Fibroblast of peridontal ligament (primary cell): ENCODE measurements around the gene MAGEH1.
"Not testable (repeated sequence)": the region's sequence is repeated elsewhere in the genome, so short reads cannot be mapped to it uniquely, and the experiment has no call there.

ENCODE experiments used
- DNase-seq: peaks from one replicate; pipeline ENCODE4 v3.0.0-alpha.2; 2010; ENCODE audit errors: extremely low read depth

The MAGEH1 gene, protein sequence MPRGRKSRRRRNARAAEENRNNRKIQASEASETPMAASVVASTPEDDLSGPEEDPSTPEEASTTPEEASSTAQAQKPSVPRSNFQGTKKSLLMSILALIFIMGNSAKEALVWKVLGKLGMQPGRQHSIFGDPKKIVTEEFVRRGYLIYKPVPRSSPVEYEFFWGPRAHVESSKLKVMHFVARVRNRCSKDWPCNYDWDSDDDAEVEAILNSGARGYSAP

GRCh38 chrX:55451990-55452832 is at the start of gene MAGEH1:
MAGEH1 (plus strand) TSS chrX:55452127; CDS start chrX:55452375, 248 bp downstream.
- peak; percentile 80 for DNase-seq

GRCh38 chrX:55427079-55427478 is 24.8 kb upstream of the MAGEH1 start:
- not testable (repeated sequence) for DNase-seq

GRCh38 chrX:55443468-55443867 is 8.5 kb upstream of the MAGEH1 start:
- DNase-seq, result not testable (repeated sequence)

DNA sequence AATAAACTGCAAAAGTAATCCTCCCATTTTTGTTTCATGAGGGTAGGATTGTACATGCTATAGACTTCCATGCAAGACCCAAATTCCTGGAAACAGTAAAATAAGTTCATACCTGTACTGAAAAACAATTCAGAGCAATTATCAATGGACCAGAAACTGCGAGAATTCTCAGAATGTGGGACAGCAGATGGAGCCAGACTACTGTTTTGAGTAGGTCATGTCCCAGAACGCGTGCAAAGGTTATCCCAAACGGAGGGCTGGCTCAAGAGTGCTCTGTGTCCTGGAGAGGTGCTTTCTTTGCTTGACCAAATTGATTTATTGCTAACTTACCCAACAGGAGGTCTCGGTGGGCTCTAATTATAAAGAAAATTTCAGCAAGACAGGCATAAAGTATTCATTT is 1.7 kb upstream of the MAGEH1 start:
- peak; percentile 27 for DNase-seq

DNA sequence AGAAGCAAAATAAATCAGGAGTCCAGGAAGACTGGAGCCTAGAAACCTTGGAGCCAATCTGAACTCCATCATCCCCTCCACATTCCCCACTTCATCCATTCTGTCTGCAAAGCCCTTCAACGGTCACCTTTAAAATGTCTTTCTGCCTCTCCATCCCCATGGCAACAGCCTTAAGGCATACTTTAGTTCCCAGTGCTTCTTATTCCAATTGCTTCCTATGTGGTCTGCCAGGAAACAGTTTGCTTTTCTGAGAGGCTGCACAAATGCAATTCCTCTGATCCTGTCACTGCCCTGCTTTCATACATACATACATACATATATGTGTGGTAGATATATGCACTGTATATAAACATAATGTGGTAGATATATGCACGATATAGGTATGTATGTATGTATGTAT is 786 bp upstream of the MAGEH1 start:
- no peak for DNase-seq

DNA sequence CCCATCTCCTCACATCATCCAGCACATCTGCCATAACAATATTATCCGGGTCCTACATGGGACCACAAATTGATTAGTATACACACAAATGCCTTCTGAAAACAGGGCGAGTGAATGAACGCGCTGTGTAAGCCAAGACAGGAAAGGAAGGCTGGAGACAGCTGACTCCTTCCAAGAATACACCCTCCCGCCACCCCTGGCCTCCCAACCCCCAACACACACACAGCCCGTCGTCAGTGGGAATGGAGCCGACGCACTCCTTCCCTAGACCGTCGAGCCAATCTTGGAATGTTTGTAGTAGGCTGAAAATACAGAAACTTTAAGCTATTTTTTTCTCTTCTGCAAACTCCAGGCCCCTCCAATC is 319 bp upstream of the MAGEH1 start:
- DNase-seq, result no peak

GRCh38 chrX:55452833-55453124 is 852 bp downstream of the MAGEH1 start:
- no peak for DNase-seq

DNA sequence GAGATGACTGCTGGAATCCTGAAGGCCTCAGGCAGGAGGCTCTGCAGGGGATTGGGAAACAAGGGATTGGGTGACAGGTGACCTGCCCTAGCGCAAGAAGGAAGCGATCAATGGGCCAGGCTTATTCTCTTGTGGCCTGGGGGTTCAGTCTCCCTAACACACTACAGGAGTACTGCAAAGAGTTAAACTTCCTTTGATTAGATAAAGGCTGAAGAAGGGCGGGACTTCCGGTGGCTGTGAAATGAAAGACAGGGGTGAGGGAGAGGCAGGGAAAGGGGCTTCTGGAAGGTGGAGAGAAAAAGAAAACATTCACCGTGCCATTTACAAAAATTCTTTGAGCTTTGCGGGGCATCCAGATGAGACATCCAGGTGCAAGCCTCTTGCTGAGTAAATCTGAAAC is 3.8 kb downstream of the MAGEH1 start:
- DNase-seq, result not testable (repeated sequence)

GRCh38 chrX:55459426-55459825 is 7.5 kb downstream of the MAGEH1 start:
- not testable (repeated sequence) for DNase-seq

GRCh38 chrX:55459926-55460325 is 8.0 kb downstream of the MAGEH1 start:
- not testable (repeated sequence) for DNase-seq

- not testable (repeated sequence) for DNase-seq
Observed at GRCh38 chrX:55464050-55464449, 12.1 kb downstream of the MAGEH1 start.

DNA sequence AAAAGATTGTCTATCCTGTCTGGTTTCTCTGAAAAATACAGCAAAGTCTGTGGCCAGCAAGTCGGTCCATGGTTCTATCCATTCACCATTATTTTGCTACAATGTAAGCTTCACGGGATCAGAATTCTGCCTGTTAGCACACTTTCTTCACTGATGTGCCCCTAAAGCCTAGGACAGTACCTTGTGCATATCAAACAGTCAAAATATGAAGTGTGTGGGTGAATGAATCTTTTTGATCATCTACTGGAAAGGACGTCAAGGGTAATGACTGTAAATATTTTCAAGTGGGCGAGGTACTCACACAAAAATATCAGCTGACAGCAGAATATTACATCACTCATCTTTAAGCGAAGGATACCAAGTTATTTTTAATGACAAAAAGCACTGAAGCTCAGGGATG is 13.2 kb downstream of the MAGEH1 start:
- not testable (repeated sequence) for DNase-seq

DNA sequence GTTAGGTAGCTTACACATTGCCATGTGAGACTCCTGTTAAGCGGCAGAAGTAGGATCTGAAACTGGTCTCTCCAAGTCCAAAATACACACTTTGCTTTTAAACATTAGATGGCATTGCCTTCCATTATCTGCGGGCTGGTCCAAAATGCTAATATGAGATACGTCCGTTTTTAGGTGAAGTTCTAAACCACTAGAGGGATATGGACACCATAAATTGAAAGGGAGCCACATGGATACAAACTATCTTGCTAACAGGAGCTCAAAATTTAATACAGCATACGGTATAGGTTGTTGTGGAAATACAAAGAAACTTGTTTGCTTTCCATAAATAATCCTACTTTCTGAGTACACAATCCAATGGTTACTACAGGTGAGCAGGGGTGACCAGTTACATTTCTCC is 13.9 kb downstream of the MAGEH1 start:
- DNase-seq, result not testable (repeated sequence)

GRCh38 chrX:55479956-55480355 is 28.0 kb downstream of the MAGEH1 start:
- DNase-seq, result not testable (repeated sequence)

DNA sequence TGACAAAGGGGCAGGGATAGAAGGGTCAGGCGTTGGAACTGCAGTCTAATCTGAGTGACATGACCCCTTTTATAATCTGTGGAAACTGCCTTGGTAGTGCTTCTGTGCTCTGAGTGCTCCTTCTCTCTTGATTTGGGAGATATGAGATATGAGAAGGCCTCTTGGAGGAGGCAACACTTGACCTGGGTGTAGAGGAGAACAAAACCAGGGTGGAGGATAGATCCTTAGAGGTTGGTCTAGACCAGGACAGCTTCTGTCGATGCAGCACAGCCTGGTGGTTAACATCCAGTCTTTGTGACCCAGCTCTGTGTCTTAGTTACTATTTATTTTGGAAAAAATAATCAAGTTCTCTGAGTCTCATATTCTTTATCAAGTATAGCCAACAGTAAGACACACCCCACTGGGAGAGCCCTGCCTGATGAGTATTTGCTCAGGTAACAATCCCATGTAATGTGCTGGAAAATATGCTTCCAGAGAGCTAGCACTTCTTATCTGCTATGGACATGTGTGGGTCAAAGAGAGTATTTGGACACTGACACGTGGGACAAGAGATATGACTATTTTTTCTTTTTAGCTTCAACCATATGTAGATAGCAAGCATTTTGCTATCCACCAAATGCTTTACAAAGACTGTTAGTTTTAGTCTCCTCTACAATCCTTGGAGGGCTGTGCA is 28.6 kb downstream of the MAGEH1 start:
- DNase-seq, result no peak

- no peak for DNase-seq
Observed at GRCh38 chrX:55484948-55485347, 33.0 kb downstream of the MAGEH1 start.

DNA sequence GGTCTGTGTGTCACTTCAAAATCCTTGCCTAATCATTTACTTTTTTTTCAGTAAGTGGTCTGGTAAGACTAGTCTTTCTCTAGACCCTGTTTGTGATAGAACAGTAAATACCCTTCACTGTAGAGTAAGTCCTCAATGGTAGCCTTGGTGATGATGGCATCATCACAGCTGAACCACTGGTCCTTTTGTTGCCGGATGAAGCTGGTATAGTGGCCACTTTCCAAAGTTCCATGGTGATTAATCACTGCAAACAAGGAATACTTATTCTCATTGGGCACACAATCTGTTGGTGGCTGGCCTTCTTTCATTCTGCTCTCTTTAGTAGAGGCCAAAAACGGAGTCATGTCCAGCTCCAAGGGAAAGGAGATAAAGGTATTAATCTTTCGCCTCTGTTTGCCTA is 34.8 kb downstream of the MAGEH1 start:
- DNase-seq, result peak; percentile 12

- no peak for DNase-seq
Observed at GRCh38 chrX:55487143-55487542, 35.2 kb downstream of the MAGEH1 start.

DNA sequence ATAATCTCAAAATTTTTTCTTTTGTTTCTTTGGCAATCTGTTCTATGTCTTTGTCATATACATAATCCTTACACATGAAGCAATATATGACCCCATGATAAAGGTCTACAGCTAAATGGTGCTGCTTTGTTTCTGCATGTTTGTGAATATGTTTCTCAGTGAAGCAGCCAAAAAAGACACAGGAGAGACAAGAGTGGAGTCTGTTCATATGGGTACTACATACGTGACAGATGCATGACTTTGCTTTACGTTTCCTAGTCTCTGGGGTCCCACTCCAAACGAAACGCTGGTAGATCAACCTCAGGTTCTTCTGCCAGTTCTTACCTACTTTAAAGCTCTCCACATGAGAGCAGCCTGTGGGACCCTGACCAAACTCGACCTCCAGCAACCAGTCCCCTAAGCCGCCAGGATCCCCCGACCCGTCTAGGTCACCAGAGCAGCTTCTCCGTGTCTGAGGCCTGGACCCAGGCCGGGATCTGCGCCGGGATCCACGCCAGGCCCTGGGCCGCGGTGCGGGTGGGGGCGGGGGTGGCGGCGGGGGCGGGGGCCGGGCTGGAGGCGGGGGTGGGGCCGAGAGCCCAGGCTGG is 36.2 kb downstream of the MAGEH1 start:
- no peak for DNase-seq

- DNase-seq, result peak; percentile 9
Observed at GRCh38 chrX:55488593-55489313, 36.8 kb downstream of the MAGEH1 start.

DNA sequence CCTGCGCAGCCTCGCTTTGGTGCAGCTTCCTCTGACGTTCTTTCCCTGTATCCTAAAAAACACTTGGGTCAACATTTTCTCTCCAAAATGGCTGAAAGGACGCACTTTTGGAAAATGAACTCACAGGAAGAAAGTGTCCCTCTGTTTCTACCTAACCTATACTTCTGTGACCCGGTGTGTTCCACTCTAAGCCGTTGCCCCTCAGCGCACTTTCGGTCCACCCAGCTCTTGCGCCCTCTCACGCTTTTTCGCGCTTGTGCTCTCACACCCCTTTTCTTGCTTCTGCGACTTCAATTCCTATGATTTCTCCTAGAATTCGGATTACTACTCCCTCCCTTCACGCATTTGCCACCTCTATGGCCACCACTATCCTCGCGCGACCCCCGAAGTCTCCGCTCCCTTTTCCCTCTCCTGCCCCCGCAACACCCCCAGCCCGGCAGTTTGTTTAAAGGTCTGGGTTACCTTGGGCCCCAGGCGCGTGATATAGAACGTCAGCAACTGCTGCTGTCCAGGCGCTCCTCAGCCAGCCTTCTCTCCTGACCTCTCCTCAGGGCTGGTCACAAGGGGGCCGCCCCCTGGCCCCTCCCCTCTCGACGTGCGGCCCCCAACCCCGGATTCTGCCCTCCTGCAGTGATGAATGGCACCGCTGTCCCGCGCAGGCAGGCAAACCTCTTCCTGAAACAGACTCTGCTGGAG is 37.5 kb downstream of the MAGEH1 start, which contains the start of gene USP51:
Gene USP51, minus strand, starts transcription at position 535 of the 696 bp plus-strand sequence. CDS start 909 bp downstream, outside the sequence.
- peak; percentile 73 for DNase-seq
